HepG2 (cell line): ENCODE measurements around the gene OPRL1. TPM values are rescaled to one million over a fixed set of nuclear protein-coding genes. Genes with fewer than 3 reads are reported as not detected.

Experiments
- ATF7-NPFF ChIP-seq: sonication (generic); formaldehyde crosslinking; IDR thresholded peaks from 2 replicates; pipeline ENCODE4 v1.8.1; 2023; ENCODE audit warnings: mild to moderate bottlenecking, low read depth, missing genetic modification reagents, moderate library complexity
- CBFB ChIP-seq: sonication (generic); formaldehyde crosslinking; IDR thresholded peaks from 2 replicates; pipeline ENCODE4 v1.4.0; 2020; ENCODE audit warnings: missing genetic modification reagents
- ESRRA ChIP-seq: sonication (generic); formaldehyde crosslinking; IDR thresholded peaks from 2 replicates; pipeline ENCODE4 v1.5.1; 2020; ENCODE audit warnings: mild to moderate bottlenecking, low read depth, missing genetic modification reagents
- FOXK2 ChIP-seq: fragments of 450-650 bp; IDR thresholded peaks from 2 replicates; pipeline ENCODE4 v1.6.1; 2016
- KDM5A ChIP-seq: fragments of 200-600 bp; sonication (generic); IDR thresholded peaks from 2 replicates; pipeline ENCODE4 v1.7.0; 2018; ENCODE audit warnings: antibody characterized with exemption, mild to moderate bottlenecking, low read length, borderline replicate concordance
- NFYC ChIP-seq: IDR thresholded peaks from 2 replicates; pipeline ENCODE4 v1.6.1; 2016; ENCODE audit warnings: missing genetic modification reagents, missing compliant biosample characterization
- PLRG1 ChIP-seq: fragments of 450-650 bp; conservative IDR thresholded peaks from 2 replicates; pipeline ENCODE4 v1.6.1; 2016
- POGK ChIP-seq: sonication (generic); formaldehyde crosslinking; conservative IDR thresholded peaks from 2 replicates; pipeline ENCODE4 v1.8.0; 2022; ENCODE audit warnings: mild to moderate bottlenecking, moderate library complexity, missing genetic modification reagents
- THAP8 ChIP-seq: sonication (generic); formaldehyde crosslinking; IDR thresholded peaks from 2 replicates; pipeline ENCODE4 v1.5.1; 2020; ENCODE audit warnings: missing genetic modification reagents, mild to moderate bottlenecking, borderline replicate concordance
- TOPORS ChIP-seq: sonication (generic); formaldehyde crosslinking; IDR thresholded peaks from 2 replicates; pipeline ENCODE4 v1.8.0; 2023; ENCODE audit warnings: mild to moderate bottlenecking, missing genetic modification reagents
- ZHX2 ChIP-seq, 2 experiments: sonication (generic) in 1 of 2; formaldehyde crosslinking in 1 of 2; IDR thresholded peaks; 2 replicates each; pipeline versions ENCODE4 v1.6.1 to v1.9.0; 2014 to 2022; ENCODE audit warnings: antibody characterized with exemption in 1 of 2, borderline replicate concordance in 1 of 2, inconsistent platforms in 1 of 2, low read depth in 1 of 2, missing genetic modification reagents in 1 of 2
- ZNF17 ChIP-seq: sonication (generic); formaldehyde crosslinking; IDR thresholded peaks from 2 replicates; pipeline ENCODE4 v1.5.0; 2020; ENCODE audit warnings: mild to moderate bottlenecking, missing genetic modification reagents
- ZNF276 ChIP-seq: sonication (generic); formaldehyde crosslinking; IDR thresholded peaks from 2 replicates; pipeline ENCODE4 v1.4.0; 2020; ENCODE audit warnings: mild to moderate bottlenecking, low read depth, missing genetic modification reagents
- ZNF607 ChIP-seq: sonication (generic); formaldehyde crosslinking; IDR thresholded peaks from 2 replicates; pipeline ENCODE4 v1.5.1; 2020; ENCODE audit warnings: missing genetic modification reagents, mild to moderate bottlenecking, borderline replicate concordance
- polyA plus RNA-seq, 8 experiments: library from polyadenylated mRNA; depleted of rRNA in 3 of 8; stranded (reverse) in 7 of 8; unstranded in 1 of 8; fragments of >200 nt; fragmentation: Illumina TruSeq in 4 of 8; extraction: Trizol in 4 of 8; gene quantifications; 2 replicates each; pipeline versions ENCODE4 v1.2.1 to v1.2.3, GENCODE V29; 2011 to 2016; ENCODE audit warnings: low read depth in 4 of 8, missing spikeins in 1 of 8, mixed read lengths in 1 of 8; ENCODE audit not compliant: insufficient read depth in 1 of 8
- total RNA-seq, 5 experiments: library from RNA; depleted of rRNA; stranded (reverse); fragments of >200 nt; fragmentation: Illumina TruSeq; extraction: Trizol; gene quantifications; 2 replicates each; pipeline ENCODE4 v1.2.3, GENCODE V29; 2016; ENCODE audit warnings: low read depth in 1 of 5
- TF ChIP-seq, protein P1 (sequence below): sonication (generic); formaldehyde crosslinking; IDR thresholded peaks from 2 replicates; pipeline ENCODE4 v1.5.0; 2020; ENCODE audit warnings: mild to moderate bottlenecking, missing genetic modification reagents
- TF ChIP-seq, protein P2 (sequence below): sonication (generic); formaldehyde crosslinking; IDR thresholded peaks from 2 replicates; pipeline ENCODE4 v1.4.0; 2020; ENCODE audit warnings: missing genetic modification reagents

The OPRL1 gene
- total and polyA plus RNA-seq, 2 of the 13 experiments (the other 11 are each of a cell fraction or from before 2014, with no cell fraction given): 0.35 to 0.71 TPM

DNA sequence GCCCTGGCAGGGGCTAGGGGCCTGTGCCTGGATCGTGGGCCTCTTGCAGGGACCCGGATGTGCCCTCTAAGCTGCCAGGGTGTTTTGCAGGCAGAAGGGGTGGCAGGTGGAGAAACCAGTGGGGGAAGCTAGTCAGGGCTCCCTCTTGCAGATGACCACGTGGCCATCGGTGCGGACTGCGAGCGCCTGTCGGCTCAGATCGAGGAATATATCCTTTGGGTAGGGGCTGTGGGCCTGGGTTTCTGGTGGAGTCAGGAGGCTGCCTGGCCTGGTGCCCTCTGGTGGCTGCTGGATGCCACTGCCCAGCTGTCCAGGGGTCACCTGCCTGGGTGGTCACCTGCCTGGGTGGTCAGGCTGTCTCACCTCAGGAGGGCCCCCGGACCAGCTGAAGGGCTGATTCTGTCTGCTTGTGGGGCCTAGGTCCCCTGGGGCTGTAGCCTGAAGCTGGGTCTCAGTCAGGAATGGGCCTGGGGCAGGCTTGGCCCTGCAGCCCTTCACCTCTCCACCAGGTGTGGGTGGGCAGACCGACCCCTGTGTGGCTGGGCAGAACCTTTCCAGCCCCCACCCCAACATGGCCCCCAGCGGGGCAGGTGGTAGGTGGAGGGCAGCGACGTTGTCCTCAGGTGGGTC, 10.2 kb upstream of the OPRL1 start (continued):
- TF ChIP-seq ZNF276 (CRISPR knock-in tag) (0 out of 2 replicates have a peak, but pooled peaks have one; percentile 36), ZHX2 (IDR thresholded peaks at IDR 0.05; ENCODE audit: low read depth) (no peak), ZHX2 (CRISPR knock-in tag; IDR thresholded peaks at IDR 0.05; ENCODE audit: borderline replicate concordance) (no peak), TOPORS (CRISPR knock-in tag) (no peak; the same call in 1 of the 2 replicates), THAP8 (CRISPR knock-in tag) (no peak), POGK (CRISPR knock-in tag) (no peak), PLRG1 (no peak), ATF7-NPFF (no peak; the same call in 1 of the 2 replicates), NFYC (no peak), KDM5A (no peak), ZNF17 (no peak), ESRRA (CRISPR knock-in tag) (peak; percentile 41; the same call in 1 of the 2 replicates), FOXK2 (no peak), ZNF607 (CRISPR knock-in tag) (0 out of 2 replicates have a peak, but pooled peaks have one; percentile 17), CBFB (CRISPR knock-in tag) (peak; percentile 68; the same call in 1 of the 2 replicates)
- TF ChIP-seq, protein P1, sequence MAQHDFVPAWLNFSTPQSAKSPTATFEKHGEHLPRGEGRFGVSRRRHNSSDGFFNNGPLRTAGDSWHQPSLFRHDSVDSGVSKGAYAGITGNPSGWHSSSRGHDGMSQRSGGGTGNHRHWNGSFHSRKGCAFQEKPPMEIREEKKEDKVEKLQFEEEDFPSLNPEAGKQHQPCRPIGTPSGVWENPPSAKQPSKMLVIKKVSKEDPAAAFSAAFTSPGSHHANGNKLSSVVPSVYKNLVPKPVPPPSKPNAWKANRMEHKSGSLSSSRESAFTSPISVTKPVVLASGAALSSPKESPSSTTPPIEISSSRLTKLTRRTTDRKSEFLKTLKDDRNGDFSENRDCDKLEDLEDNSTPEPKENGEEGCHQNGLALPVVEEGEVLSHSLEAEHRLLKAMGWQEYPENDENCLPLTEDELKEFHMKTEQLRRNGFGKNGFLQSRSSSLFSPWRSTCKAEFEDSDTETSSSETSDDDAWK (CRISPR knock-in tag): no peak
- TF ChIP-seq, protein P2, sequence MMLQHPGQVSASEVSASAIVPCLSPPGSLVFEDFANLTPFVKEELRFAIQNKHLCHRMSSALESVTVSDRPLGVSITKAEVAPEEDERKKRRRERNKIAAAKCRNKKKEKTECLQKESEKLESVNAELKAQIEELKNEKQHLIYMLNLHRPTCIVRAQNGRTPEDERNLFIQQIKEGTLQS (CRISPR knock-in tag): 0 out of 2 replicates have a peak, but pooled peaks have one; percentile 49
